GM10266 (cell line): ENCODE results near the gene LMAN2L.

Experiments
- DNase-seq: peaks from one replicate; pipeline ENCODE4 v3.0.0; 2012; ENCODE audit errors: extremely low spot score
- TF ChIP-seq, protein P1 (sequence below): IDR thresholded peaks from 2 replicates; pipeline ENCODE4 v1.5.1; 2012; ENCODE audit warnings: mild to moderate bottlenecking, low read depth; ENCODE audit not compliant: control insufficient read depth, insufficient read depth; ENCODE audit errors: missing control alignments

Gene LMAN2L

DNA sequence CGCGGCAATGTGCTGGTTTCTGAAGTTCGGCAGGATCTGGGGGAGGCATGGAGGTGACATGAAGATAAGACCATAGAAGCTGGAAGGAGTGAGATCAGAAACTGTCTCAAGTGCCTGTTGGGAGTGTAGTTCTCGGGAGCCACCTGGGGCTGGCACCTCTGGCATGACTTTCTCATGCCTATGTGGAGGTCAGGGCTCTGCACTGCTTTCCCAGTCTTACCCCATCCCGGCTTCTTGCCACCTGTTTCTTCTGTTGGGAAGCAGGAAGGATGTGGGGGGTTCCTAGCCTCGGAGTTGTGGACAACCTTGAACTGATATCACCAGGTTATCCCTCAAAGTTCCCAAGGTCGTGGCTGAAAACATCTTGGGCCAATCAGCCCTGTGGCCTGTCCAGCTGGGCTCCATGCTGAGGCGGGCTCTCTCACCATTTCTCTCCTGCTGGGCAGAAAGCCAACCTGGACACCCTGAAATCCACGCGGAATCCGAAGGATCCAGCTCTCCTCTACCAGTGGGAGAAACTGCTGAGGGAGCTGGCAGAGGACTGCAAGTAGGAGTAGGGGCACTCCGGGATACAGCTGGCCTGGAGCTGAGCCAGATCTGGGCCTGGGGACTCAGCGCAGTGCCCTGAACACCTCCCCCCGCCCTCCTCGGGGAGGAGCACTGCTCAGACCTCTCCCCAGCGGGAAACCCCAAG lies 54.8 kb downstream of the LMAN2L start:
- DNase-seq: no peak

GRCh38 chr2:96683972-96684820 lies 55.7 kb downstream of the LMAN2L start:
- no peak for DNase-seq
- TF ChIP-seq, protein P1, sequence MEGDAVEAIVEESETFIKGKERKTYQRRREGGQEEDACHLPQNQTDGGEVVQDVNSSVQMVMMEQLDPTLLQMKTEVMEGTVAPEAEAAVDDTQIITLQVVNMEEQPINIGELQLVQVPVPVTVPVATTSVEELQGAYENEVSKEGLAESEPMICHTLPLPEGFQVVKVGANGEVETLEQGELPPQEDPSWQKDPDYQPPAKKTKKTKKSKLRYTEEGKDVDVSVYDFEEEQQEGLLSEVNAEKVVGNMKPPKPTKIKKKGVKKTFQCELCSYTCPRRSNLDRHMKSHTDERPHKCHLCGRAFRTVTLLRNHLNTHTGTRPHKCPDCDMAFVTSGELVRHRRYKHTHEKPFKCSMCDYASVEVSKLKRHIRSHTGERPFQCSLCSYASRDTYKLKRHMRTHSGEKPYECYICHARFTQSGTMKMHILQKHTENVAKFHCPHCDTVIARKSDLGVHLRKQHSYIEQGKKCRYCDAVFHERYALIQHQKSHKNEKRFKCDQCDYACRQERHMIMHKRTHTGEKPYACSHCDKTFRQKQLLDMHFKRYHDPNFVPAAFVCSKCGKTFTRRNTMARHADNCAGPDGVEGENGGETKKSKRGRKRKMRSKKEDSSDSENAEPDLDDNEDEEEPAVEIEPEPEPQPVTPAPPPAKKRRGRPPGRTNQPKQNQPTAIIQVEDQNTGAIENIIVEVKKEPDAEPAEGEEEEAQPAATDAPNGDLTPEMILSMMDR: no peak

More for the DNA sequence above, 54.8 kb downstream of the LMAN2L start:
- TF ChIP-seq, protein P1: no peak

GRCh38 chr2:96683307-96683706 lies 56.6 kb downstream of the LMAN2L start:
- TF ChIP-seq, protein P1: no peak
- DNase-seq: no peak

- TF ChIP-seq, protein P1: no peak
- DNase-seq: no peak
Observed at GRCh38 chr2:96681540-96681939, 58.3 kb downstream of the LMAN2L start.

GRCh38 chr2:96680561-96681141 lies 59.2 kb downstream of the LMAN2L start:
- TF ChIP-seq, protein P1: no peak

GRCh38 chr2:96679848-96680247 lies 60.0 kb downstream of the LMAN2L start:
- no peak for DNase-seq
- TF ChIP-seq, protein P1: no peak

More at GRCh38 chr2:96680561-96681141, 59.2 kb downstream of the LMAN2L start:
- DNase-seq: no peak
